A673 (cell line): ENCODE measurements around the gene BCLAF1.

Experiments used
- CTCF ChIP-seq: fragments of 300-800, 200-600 bp; sonication (generic); conservative IDR thresholded peaks from 2 replicates; pipeline ENCODE4 v1.5.1; 2017; ENCODE audit warnings: low read depth, mild to moderate bottlenecking, antibody characterized with exemption, low read length, moderate library complexity, mixed read lengths
- EZH2 ChIP-seq: fragments of 200-600 bp; sonication (generic); IDR thresholded peaks from 2 replicates; pipeline ENCODE4 v1.6.1; 2017; ENCODE audit warnings: borderline replicate concordance, low read depth, mild to moderate bottlenecking, mixed read lengths, antibody characterized with exemption, low read length; ENCODE audit not compliant: poor library complexity, severe bottlenecking

- TF ChIP-seq CTCF = no peak
- TF ChIP-seq EZH2 = no peak
Observed at GRCh38 chr6:136252441-136252840, 37.2 kb downstream of the BCLAF1 start.
